A204.1 (cell line): ENCODE data around the gene CSTB.

Experiments
- FAIRE-seq: peaks from 2 replicates; lab custom pipeline; 2012; peaks lifted over from hg19 to GRCh38; lab: Jason Lieb, UNC

CSTB gene

GRCh38 chr21:43748622-43749021 is 27.5 kb downstream of the CSTB start:
- FAIRE-seq: no peak

- no peak for FAIRE-seq
Observed at GRCh38 chr21:43745772-43746517, 30.2 kb downstream of the CSTB start.

GRCh38 chr21:43744725-43745124 is 31.4 kb downstream of the CSTB start:
- FAIRE-seq: no peak

- no peak for FAIRE-seq
Observed at GRCh38 chr21:43743947-43744346, 32.2 kb downstream of the CSTB start.

- no peak for FAIRE-seq
Observed at GRCh38 chr21:43741423-43742096, 34.5 kb downstream of the CSTB start.

GRCh38 chr21:43740497-43741156 is 35.5 kb downstream of the CSTB start:
- FAIRE-seq: no peak

GRCh38 chr21:43739621-43740435 is 36.3 kb downstream of the CSTB start:
- no peak for FAIRE-seq

GRCh38 chr21:43737158-43737950 is 38.8 kb downstream of the CSTB start:
- FAIRE-seq: no peak

DNA sequence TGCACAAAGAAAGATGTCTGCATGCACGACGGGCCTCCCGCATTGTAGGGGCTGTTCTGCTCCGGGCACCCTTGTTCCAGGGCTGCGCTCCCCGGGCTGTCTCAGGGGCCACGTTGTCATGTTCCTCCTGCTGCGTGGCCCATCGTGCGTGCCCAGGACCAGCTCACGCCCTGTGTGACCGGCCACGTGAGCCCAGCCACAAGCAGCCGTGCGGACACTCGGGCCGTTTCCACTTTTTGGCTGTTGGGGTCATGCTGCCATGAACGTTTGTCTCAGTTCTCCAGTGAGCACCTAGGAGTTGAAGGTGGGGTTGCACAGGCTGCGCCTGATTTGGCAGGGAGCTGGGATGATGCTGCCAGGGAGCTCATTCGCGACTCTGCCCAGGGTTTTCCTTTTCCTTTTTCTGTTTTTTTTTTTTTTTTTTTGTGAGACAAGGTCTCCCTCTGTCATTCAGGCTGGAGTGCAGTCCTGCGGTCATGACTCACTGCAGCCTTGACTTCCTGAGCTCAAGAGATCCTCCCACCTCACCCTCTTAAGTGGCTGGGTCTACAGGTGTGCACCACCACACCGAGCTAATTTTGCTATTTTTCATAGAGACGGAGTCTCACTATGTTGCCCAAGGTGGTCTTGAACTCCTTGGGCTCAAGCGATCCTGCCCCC is 39.8 kb downstream of the CSTB start:
- no peak for FAIRE-seq

DNA sequence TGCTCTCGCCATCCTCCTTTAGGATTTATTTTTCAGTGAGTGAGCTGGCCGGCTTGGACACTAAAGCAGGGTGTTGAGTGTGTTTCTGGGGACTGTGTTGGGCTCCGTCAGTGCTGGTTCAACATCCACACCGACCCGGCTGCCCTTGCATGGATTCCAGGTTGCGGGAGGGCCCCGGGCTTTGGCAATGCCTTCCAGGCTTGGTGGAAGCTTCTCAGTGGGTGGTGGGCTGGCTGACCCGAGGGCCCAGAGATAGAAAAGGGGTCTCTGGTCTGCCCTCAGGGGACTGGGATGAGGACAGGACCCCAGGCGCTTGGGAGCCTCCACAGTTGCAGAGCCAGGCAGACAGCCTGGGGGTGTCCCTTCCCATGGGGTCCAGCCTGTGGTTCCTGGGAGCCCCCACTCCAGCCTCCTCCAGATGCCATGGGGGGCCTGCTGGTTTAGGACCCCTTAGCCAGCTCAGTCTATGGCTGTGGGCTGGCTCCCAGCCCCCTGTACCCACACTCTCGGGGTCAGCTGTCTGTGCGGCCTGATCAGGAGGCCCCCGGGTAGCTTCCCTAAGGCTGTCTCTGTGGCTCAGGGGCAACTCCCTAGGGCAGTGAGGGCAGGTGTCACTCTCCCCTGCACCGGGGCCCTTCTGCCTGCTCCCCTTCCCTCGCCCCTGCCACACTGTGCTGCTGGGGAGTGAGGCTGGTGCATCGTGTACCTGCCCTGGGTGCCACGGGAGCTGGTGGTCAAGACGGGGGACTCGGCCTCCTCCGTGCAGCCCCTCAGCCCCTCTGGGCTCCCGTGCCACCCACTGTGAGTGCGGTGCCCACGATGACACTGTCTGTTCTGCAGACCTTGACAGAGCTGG is 40.6 kb downstream of the CSTB start:
- no peak for FAIRE-seq

DNA sequence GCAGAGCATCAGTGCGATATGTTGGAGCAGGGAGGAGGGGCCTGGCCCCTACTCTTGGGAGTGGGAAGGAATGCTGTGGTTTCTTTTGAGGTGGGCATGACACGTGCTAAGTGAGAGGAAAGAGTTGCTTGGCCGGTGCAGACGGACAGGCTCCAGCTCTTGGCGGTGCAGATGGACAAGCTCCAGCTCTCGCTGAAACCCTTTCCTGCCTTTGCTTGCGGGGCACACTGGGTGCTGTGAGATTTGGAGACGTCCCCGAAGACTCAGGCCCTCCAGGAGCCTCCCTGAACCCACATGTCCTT is 41.2 kb downstream of the CSTB start:
- no peak for FAIRE-seq

- no peak for FAIRE-seq
Observed at GRCh38 chr21:43734131-43734927, 41.8 kb downstream of the CSTB start.

- no peak for FAIRE-seq
Observed at GRCh38 chr21:43733529-43734071, 42.5 kb downstream of the CSTB start.

GRCh38 chr21:43733060-43733459 is 43.0 kb downstream of the CSTB start:
- FAIRE-seq: no peak

DNA sequence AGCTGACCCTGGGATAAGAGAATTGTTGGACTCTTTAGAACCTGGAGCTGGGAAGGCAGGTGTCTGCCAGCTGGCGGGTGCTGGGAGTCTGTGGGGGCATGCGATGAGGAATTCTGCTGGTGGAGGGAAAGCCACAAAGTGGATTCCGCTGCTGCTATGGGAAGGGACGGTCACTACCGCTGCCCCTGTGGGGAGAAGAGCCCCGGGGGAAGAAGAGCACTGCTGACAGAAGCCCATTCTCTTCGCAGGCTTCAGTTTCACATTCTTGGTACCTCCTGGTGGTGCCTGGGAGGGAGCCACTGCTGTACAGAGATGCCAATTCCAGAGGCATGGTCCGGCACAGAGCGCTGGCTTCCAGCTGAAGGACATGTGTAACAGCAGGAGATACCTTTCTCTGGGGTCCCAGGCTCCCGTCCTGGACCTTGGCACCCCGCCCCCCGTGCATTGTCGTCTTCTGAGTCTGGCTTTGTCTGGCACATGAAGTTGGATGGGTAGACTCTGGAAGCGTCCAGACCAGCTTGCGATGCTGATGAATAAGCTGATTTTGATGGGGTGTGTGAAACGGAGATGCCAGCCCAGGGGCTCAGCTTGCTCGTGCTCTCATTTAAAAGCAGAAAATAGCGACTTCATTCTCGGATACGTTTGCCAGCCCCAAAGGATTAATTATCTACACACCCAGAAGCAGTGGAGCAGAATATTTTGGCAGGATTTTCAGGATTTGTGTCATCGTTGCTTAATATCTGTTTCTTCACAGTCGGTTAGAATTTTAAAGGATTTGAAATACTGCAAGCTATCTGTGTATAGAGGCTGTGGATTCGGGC is 44.0 kb downstream of the CSTB start:
- no peak for FAIRE-seq

DNA sequence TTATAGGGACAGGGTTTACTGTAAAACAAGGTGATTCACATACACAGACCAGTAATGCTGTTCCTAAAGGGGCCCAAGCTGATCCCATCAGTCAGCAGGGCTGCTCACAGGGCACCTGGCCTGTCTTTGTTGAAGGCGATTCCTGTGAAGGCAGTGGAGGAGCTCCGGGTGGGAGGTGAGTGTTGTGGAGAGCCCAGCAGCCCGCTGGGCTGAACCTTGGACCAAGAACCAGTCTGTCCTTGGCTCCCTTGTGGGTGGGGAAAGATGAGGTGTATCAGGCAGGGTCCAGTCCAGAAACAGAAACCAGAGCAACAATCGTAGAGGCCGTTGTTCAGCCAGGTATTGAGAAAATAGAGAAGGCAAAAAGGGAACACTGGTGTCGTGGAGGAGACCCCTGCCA is 44.6 kb downstream of the CSTB start:
- no peak for FAIRE-seq

GRCh38 chr21:43728467-43729390 is 47.4 kb downstream of the CSTB start:
- FAIRE-seq: no peak
